OCI-LY7 (cell line): ENCODE results near the gene C1orf210. TPM values are rescaled to one million over a fixed set of nuclear protein-coding genes. Genes with fewer than 3 reads are reported as not detected.

Experiments used
- BruUV-seq: library from RNA; stranded (reverse); fragments of 400-500 nt; replicated peaks from 2 replicates; lab custom pipeline; 2021; lab: Mats Ljungman, UMichigan
- CTCF ChIA-PET: fragments of 300-600 bp; sonication (Branson Sonifier 250); formaldehyde crosslinking; loops from one replicate; lab custom pipeline; 2022; ENCODE audit warnings: antibody characterized with exemption; ENCODE audit not compliant: unreplicated experiment; lab: Charles Lee
- POLR2A ChIA-PET: fragments of 300-600 bp; sonication (Branson Sonifier 250); formaldehyde crosslinking; loops from one replicate; lab custom pipeline; 2022; ENCODE audit warnings: antibody characterized with exemption; lab: Charles Lee
- DNase-seq: peaks from one replicate; pipeline ENCODE4 v3.0.0-alpha.2; 2015; ENCODE audit warnings: low spot score
- H2AFZ ChIP-seq: fragments of 200-600 bp; sonication (generic), shearing (Covaris generic); 2 replicates; pipeline ENCODE4 v1.6.1; 2014; ENCODE audit warnings: mild to moderate bottlenecking, antibody characterized with exemption, low read length, moderate library complexity
- H3K27ac ChIP-seq: fragments of 200-600 bp; sonication (generic); 2 replicates; pipeline ENCODE4 v1.5.1; 2014; ENCODE audit warnings: mixed run types, low read depth, mild to moderate bottlenecking, moderate library complexity, low read length, inconsistent platforms; ENCODE audit not compliant: poor library complexity, severe bottlenecking
- H3K36me3 ChIP-seq: fragments of 200-600 bp; sonication (generic); 2 replicates; pipeline ENCODE4 v1.6.1; 2014; ENCODE audit warnings: mild to moderate bottlenecking, antibody characterized with exemption, low read length, moderate library complexity, mixed read lengths; ENCODE audit not compliant: insufficient read depth
- H3K4me1 ChIP-seq: fragments of 200-600 bp; sonication (generic); 2 replicates; pipeline ENCODE4 v1.5.1; 2014; ENCODE audit warnings: mild to moderate bottlenecking, low read length; ENCODE audit not compliant: insufficient read depth, poor library complexity, severe bottlenecking
- H3K4me2 ChIP-seq: fragments of 200-600 bp; sonication (generic); 2 replicates; pipeline ENCODE4 v1.6.1; 2014; ENCODE audit warnings: mild to moderate bottlenecking, low read length
- H3K4me3 ChIP-seq: fragments of 200-600 bp; sonication (generic); 2 replicates; pipeline ENCODE4 v1.5.1; 2014; ENCODE audit warnings: mild to moderate bottlenecking, low read depth, low read length; ENCODE audit not compliant: poor library complexity, severe bottlenecking
- H3K79me2 ChIP-seq: fragments of 200-600 bp; sonication (generic); 2 replicates; pipeline ENCODE4 v1.6.1; 2016; ENCODE audit warnings: low read depth, mild to moderate bottlenecking, low read length, moderate library complexity, mixed read lengths; ENCODE audit not compliant: insufficient read depth
- H3K9me2 ChIP-seq: fragments of 200-600 bp; sonication (generic); 2 replicates; pipeline ENCODE4 v1.6.1; 2016; ENCODE audit warnings: mild to moderate bottlenecking, low read length, mixed read lengths; ENCODE audit not compliant: insufficient read depth
- H3K9me3 ChIP-seq: fragments of 200-600 bp; sonication (generic); 2 replicates; pipeline ENCODE4 v1.6.1; 2014; ENCODE audit warnings: mild to moderate bottlenecking, mixed run types, low read length, mixed read lengths
- H4K20me1 ChIP-seq: fragments of 200-600 bp; sonication (generic); 2 replicates; pipeline ENCODE4 v1.6.1; 2014; ENCODE audit warnings: mild to moderate bottlenecking, antibody characterized with exemption, low read length, moderate library complexity, mixed read lengths; ENCODE audit not compliant: insufficient read depth
- CTCF ChIP-seq: fragments of 200-600 bp; sonication (generic); conservative IDR thresholded peaks from 2 replicates; pipeline ENCODE4 v1.5.1; 2014; ENCODE audit warnings: mild to moderate bottlenecking, antibody characterized with exemption, low read length, moderate library complexity, mixed read lengths
- EZH2phosphoT487 ChIP-seq: fragments of 200-600 bp; sonication (generic); IDR thresholded peaks from 2 replicates; pipeline ENCODE4 v1.6.1; 2018; ENCODE audit warnings: low read depth, borderline replicate concordance, mild to moderate bottlenecking, mixed run types, antibody characterized with exemption, low read length, moderate library complexity, mixed read lengths
- intact Hi-C: fragments of 100-400 bp; cut with micrococcal nuclease; formaldehyde crosslinking; loops from one replicate; pipeline ENCODE4 v1.10.0; 2022; ENCODE audit not compliant: unreplicated experiment
- total RNA-seq, 2 experiments: library from RNA; depleted of rRNA in 1 of 2; stranded (reverse); fragments of >200 nt in 1 of 2; shearing (Covaris generic) in 1 of 2; gene quantifications; 2 replicates each; pipeline ENCODE4 v1.2.3, GENCODE V29; 2014 to 2022

Gene C1orf210
- total RNA-seq, 2 experiments from 2014 or later: not detected

- Histone ChIP-seq H3K9me3 (no peaks in the 10 kb centered on the region), H2AFZ (no peak overlapping the region), H3K27ac (no peak overlapping the region), H3K4me1 (peaks cover 13% of the 10 kb centered on the region), H3K9me2 (no peaks in the 10 kb centered on the region), H3K4me3 (no peak overlapping the region), H3K79me2 (no peaks in the 10 kb centered on the region), H3K4me2 (no peak overlapping the region), H4K20me1 (no peaks in the 10 kb centered on the region), H3K36me3 (no peaks in the 10 kb centered on the region)
- CTCF ChIA-PET: no interaction called here
- no peak for DNase-seq
- POLR2A ChIA-PET: interaction anchor here (0.6 kb wide), 1 partner anchor 85 kb away, joined by 4 read pairs; no protein-coding TSS in a partner anchor
- BruUV-seq: no TSS peak
- no peak for TF ChIP-seq CTCF
- TF ChIP-seq EZH2phosphoT487: no peak
- intact Hi-C loops: no loop called here
These were observed 22.2 kb upstream of the C1orf210 start for GRCh38 chr1:43307458-43308158.

DNA sequence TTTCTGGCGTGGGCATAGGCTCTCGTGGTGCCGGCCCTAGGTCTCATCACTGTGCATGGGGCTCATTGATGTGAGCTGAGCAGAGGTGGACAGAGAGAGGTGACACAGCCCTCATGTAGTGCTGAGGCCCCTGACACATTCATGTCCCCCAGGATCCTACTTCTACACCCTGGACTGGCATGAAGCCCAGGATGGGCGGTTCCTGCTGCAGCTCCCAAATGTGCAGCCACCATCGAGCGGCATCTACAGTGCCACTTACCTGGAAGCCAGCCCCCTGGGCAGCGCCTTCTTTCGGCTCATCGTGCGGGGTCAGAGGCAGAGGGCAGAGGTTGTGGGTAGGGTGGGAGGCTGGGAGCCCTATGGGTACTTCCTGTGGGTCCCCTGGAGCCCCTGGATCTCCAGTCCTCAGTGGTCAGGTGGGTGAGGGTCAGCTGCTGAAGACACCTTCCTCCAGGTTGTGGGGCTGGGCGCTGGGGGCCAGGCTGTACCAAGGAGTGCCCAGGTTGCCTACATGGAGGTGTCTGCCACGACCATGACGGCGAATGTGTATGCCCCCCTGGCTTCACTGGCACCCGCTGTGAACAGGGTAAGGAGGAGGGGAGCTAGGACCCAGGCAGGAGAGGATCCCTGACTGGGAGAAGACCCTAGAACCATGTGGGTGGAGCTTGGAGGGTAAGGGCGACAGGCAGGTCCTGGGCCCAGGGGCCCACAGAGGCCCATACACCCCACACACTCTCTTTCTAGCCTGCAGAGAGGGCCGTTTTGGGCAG is 21.5 kb upstream of the C1orf210 start:
- intact Hi-C loops: no loop called here

More for the DNA sequence above, 21.5 kb upstream of the C1orf210 start:
- H3K79me2 ChIP-seq: no peaks in the 10 kb centered on the region
- no peaks in the 10 kb centered on the region for H4K20me1 ChIP-seq
- no peak for DNase-seq
- H3K9me3 ChIP-seq: no peaks in the 10 kb centered on the region
- no peak overlapping the region for H2AFZ ChIP-seq
- ChIA-PET POLR2A (interaction anchor here (0.6 to 1.0 kb wide), 4 partner anchors 11 to 86 kb away, joined by 3 to 5 read pairs (median 4); partner anchors contain the start of gene ELOVL1), CTCF (no interaction called here)
- no peak for TF ChIP-seq CTCF
- no peaks in the 10 kb centered on the region for H3K36me3 ChIP-seq
- no peak overlapping the region for H3K27ac ChIP-seq
- peaks cover 13% of the 10 kb centered on the region for H3K4me1 ChIP-seq
- BruUV-seq: no TSS peak
- H3K9me2 ChIP-seq: no peaks in the 10 kb centered on the region
- no peak overlapping the region for H3K4me3 ChIP-seq
- no peak overlapping the region for H3K4me2 ChIP-seq
